ENCODE data around the gene SPINK4. TPM values are rescaled to one million over a fixed set of nuclear protein-coding genes. Genes with fewer than 3 reads are reported as not detected.

Gene SPINK4
- total RNA-seq, 1 donor from 2014 or later: not detected

- Mint-ChIP-seq H3K36me3 (ENCODE audit: low read depth) (peaks cover 81% of the 10 kb centered on the region), H3K27ac (no peak overlapping the region), H3K4me3 (no peak overlapping the region), H3K4me1 (peaks cover 2% of the 10 kb centered on the region), H3K27me3 (no peaks in the 10 kb centered on the region), H3K9me3 (no peaks in the 10 kb centered on the region)
- DNase-seq (no peak), ATAC-seq (ENCODE audit: low read depth) (no peak)
- ChIA-PET POLR2A (no interaction called here), CTCF (interaction anchor here (1.1 kb wide), 1 partner anchor 29 kb away, joined by 3 read pairs; no protein-coding TSS in a partner anchor)
- intact Hi-C loops (cut with micrococcal nuclease): no loop called here
- TF ChIP-seq, protein P1, sequence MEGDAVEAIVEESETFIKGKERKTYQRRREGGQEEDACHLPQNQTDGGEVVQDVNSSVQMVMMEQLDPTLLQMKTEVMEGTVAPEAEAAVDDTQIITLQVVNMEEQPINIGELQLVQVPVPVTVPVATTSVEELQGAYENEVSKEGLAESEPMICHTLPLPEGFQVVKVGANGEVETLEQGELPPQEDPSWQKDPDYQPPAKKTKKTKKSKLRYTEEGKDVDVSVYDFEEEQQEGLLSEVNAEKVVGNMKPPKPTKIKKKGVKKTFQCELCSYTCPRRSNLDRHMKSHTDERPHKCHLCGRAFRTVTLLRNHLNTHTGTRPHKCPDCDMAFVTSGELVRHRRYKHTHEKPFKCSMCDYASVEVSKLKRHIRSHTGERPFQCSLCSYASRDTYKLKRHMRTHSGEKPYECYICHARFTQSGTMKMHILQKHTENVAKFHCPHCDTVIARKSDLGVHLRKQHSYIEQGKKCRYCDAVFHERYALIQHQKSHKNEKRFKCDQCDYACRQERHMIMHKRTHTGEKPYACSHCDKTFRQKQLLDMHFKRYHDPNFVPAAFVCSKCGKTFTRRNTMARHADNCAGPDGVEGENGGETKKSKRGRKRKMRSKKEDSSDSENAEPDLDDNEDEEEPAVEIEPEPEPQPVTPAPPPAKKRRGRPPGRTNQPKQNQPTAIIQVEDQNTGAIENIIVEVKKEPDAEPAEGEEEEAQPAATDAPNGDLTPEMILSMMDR (IDR thresholded peaks at IDR 0.05): no peak
Observed at GRCh38 chr9:33255014-33255413, 15.0 kb downstream of the SPINK4 start.

- Mint-ChIP-seq H3K4me3 (no peak overlapping the region), H3K27me3 (no peaks in the 10 kb centered on the region), H3K36me3 (ENCODE audit: low read depth) (peaks cover 83% of the 10 kb centered on the region), H3K4me1 (no peaks in the 10 kb centered on the region), H3K9me3 (no peaks in the 10 kb centered on the region), H3K27ac (no peak overlapping the region)
- ChIA-PET CTCF (no interaction called here), POLR2A (interaction anchor here (1.2 kb wide), 1 partner anchor 10 kb away, joined by 4 read pairs; the partner anchor contains the start of genes BAG1 and CHMP5)
- intact Hi-C loops (cut with micrococcal nuclease): no loop called here
- TF ChIP-seq, protein P1 (IDR thresholded peaks at IDR 0.05): no peak
- ATAC-seq (ENCODE audit: low read depth) (no peak), DNase-seq (no peak)
Observed at GRCh38 chr9:33255471-33255870, 15.5 kb downstream of the SPINK4 start.

DNA sequence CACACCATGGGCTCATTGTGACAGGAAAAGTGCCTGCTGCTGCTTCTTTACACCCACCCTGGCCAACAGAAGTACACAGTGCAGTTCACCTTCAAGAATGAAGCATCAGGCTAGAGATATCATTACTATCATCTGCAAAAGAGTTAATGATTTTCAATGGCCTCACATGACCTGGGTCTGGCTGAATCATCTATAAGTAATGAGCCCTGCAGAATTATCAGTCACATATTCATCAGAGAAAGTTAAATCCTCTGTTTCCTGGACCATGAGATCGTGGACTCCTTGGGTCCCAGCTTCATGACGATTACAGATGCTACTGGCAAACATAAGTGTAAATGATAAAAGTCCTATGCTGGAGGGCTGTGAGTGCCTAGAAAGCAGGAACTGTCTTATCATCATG, 16.3 kb downstream of the SPINK4 start:
- DNase-seq (no peak), ATAC-seq (ENCODE audit: low read depth) (no peak)
- Mint-ChIP-seq H3K4me3 (no peak overlapping the region), H3K36me3 (ENCODE audit: low read depth) (peaks cover 86% of the 10 kb centered on the region), H3K4me1 (no peaks in the 10 kb centered on the region), H3K27me3 (no peaks in the 10 kb centered on the region), H3K9me3 (no peaks in the 10 kb centered on the region), H3K27ac (no peak overlapping the region)
- CTCF ChIA-PET: no interaction called here
- POLR2A ChIA-PET: interaction anchor here (1.2 kb wide), 1 partner anchor 9 kb away, joined by 4 read pairs; the partner anchor contains the start of genes BAG1 and CHMP5
- intact Hi-C loops (cut with micrococcal nuclease): no loop called here
- TF ChIP-seq, protein P1 (IDR thresholded peaks at IDR 0.05): no peak

DNA sequence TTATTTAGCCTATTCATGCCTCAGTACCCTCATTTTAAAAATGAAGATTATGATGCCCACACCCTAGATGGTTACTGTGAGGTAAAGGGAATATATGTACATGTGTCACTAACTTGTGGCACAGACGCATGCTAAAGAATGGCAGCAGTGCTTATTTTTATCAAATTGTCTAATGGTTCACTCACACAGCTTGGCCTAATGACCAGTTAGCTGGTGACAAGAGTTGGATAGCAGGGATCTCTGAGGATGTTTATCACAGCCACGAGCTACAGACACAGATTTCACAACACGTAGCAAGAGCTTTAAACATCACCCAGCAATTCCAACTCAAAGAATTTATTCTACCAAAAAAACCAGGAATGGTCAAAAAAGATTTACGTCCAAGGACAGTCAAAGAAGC, 17.3 kb downstream of the SPINK4 start:
- H3K36me3 Mint-ChIP-seq (ENCODE audit: low read depth): peaks cover 89% of the 10 kb centered on the region
- intact Hi-C loops (cut with micrococcal nuclease): no loop called here
- ATAC-seq (ENCODE audit: low read depth) (no peak), DNase-seq (no peak)
- ChIA-PET CTCF (no interaction called here), POLR2A (no interaction called here)
- H3K27me3 Mint-ChIP-seq: no peaks in the 10 kb centered on the region
- H3K27ac Mint-ChIP-seq: no peak overlapping the region
- TF ChIP-seq, protein P1 (IDR thresholded peaks at IDR 0.05): no peak
- H3K9me3 Mint-ChIP-seq: no peaks in the 10 kb centered on the region
- no peak overlapping the region for H3K4me3 Mint-ChIP-seq
- no peaks in the 10 kb centered on the region for H3K4me1 Mint-ChIP-seq

- CTCF ChIA-PET: no interaction called here
- H3K4me3 Mint-ChIP-seq: no peak overlapping the region
- ATAC-seq (ENCODE audit: low read depth) (no peak), DNase-seq (no peak)
- H3K9me3 Mint-ChIP-seq: no peaks in the 10 kb centered on the region
- H3K27me3 Mint-ChIP-seq: no peaks in the 10 kb centered on the region
- peaks cover 21% of the 10 kb centered on the region for H3K4me1 Mint-ChIP-seq
- intact Hi-C loops (cut with micrococcal nuclease): no loop called here
- POLR2A ChIA-PET: no interaction called here
- peaks cover 80% of the 10 kb centered on the region for H3K36me3 Mint-ChIP-seq (ENCODE audit: low read depth)
- TF ChIP-seq, protein P1 (IDR thresholded peaks at IDR 0.05): no peak
- no peak overlapping the region for H3K27ac Mint-ChIP-seq
Observed at GRCh38 chr9:33260372-33260771, 20.4 kb downstream of the SPINK4 start.
